HG03469 (cell line): Measurements from ENCODE around the gene PLEKHG4B.
"Not testable (repeated sequence)": the region's sequence is repeated elsewhere in the genome, so short reads cannot be mapped to it uniquely, and the experiment has no call there.

ENCODE experiments used
- ATAC-seq: cut with Tn5 transposase; IDR thresholded peaks from one replicate; pipeline ENCODE4 v1.9.1; 2021; ENCODE audit warnings: mild to moderate bottlenecking, moderate library complexity, moderate number of reproducible peaks; ENCODE audit not compliant: unreplicated experiment

PLEKHG4B gene

DNA sequence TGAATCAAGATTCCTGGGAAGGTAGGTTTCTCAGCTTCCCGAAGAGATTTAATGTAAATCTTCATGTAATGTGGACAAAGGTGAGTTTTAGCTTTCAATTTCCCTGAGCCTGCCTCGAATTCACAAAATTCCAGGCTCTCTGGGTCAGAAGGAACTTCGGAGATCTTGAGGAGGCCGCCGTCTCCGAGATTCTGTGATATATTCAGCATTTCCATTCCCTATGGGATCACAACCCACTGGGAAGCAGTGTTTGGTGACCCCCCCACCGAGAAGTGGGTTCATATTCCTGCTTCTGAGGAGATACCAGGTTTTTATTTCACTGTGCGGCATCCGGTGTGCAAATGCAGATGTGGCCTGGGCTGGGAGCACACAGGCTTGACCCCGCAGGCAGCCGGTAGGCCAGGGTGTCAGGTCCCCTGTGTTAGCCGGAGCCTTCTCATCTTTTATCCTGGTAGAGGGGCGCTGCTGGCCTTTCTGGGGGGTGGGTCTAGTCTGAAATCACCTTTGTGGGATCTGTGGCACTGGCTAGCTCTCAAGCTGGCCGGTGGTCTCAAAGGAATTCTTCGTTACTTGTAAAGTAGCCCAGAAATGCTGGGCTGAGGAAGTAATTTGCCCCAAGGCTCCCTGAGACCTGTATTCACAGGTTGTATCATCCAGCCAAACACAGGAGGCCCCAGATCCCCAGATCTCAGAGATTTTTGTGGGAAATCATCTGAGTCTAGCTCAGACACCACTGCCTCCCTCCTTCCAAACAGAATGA lies 1.4 kb downstream of the PLEKHG4B start:
- no peak for ATAC-seq

DNA sequence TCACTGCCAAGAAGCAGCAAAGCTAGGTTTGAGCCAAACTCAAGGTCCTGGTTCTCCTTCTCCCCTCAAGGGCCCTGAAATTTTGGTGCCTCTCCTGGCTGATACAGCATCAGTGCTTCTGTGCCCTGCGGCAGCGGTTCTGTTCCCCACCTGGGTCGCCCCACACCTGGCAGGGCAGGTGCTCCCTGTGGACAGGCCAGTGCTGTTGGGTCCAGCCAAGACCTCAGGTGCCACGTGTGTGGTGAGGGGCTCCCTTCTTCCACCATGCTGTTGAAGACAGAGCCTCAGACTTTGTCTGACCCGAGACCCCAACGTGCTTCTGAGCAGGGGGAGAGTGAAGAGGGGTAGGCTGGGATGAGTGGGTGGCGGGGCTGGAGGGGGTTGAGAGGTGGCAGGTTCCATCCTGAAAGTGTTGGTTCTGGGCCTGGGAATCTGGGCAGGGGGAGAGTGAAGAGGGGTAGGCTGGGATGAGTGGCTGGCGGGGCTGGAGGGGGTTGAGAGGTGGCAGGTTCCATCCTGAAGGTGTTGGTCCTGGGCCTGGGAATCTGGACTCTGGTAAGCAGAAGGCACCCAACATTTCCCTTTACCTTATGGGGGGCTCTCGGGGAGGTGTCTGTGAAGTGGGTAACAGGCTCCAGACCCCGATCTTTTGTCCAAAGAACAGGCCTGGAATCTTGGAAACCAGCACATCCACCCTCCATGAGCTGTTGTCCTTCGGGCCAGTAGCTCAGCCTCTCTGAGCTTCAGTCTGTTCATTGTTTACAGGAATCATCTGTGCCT lies 2.3 kb downstream of the PLEKHG4B start:
- no peak for ATAC-seq

DNA sequence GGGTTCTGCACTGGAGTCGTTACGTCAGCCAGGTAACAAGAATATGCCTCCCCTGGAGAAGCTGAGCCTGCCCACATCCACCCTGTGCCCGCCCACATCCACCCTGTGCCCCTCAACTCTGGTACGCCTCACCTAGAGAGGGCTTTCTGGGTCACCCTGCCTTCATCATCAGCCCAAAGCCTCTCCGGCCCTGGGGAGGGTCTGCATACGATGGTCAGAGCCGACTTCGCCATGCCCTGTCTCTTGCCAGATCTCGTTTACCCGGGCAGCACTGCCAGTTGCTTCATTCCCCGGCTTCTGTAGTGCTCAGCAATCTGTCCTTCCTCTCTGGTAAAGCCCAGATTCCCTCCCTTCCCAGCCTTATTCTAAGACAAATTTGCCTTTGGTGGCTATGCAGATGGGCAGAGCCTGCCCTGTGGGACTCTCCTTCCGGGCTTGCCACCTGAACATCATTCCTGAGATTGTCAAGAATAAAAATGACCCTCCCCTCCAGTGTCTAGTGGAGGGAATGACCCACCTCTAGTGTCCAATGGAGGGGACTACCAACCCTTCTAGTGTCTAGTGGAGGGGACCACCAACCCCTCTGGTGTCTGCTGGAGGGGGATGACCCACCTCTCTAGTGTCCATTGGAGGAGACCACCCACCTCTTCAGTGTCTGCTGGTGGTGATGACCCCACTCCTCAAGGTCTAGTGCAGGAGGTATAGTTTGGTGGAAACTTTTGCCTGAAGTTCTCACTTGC lies 3.4 kb downstream of the PLEKHG4B start:
- no peak for ATAC-seq

DNA sequence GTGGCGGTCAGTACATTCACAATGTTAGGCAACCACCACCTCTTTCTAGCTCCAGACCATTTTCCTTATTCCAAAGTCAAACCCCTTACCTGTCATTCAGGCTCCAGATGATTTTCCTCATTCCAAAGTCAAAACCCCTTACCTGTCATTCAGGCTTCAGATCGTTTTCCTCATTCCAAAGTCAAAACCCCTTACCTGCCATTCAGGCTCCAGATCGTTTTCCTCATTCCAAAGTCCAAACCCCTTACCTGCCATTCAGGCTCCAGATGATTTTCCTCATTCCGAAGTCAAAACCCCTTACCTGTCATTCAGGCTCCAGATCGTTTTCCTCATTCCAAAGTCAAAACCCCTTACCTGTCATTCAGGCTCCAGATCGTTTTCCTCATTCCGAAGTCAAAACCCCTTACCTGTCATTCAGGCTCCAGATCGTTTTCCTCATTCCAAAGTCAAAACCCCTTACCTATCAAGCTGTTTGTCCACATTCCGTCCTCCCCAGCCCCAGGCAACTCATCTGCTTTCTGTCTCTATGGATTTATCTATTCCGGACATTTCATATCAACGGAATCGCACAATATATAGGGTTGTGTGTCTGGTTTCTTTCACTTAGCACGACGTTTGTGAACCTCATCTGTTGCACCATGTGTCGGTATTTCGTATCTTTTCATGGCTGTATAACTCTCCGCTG lies 5.2 kb downstream of the PLEKHG4B start:
- no peak for ATAC-seq

DNA sequence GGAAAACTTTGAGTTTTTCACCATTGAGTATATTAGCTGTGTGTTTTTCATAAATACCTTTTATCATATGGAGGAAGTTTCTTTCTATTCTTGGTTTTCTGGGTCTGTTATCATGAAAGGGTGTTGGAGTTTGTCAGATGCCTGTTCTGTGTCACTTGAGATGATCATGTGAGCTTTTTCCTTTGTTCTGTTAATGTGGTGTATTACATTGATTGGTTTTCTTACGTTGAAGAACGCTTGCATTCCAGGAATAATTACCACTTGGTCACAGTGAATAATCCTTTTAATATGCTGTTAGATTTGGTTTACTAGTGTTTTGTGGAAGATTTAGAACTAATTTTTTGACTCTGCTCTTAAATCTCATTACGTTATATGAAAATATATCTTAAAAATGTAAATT lies 7.8 kb downstream of the PLEKHG4B start:
- ATAC-seq, result no peak

DNA sequence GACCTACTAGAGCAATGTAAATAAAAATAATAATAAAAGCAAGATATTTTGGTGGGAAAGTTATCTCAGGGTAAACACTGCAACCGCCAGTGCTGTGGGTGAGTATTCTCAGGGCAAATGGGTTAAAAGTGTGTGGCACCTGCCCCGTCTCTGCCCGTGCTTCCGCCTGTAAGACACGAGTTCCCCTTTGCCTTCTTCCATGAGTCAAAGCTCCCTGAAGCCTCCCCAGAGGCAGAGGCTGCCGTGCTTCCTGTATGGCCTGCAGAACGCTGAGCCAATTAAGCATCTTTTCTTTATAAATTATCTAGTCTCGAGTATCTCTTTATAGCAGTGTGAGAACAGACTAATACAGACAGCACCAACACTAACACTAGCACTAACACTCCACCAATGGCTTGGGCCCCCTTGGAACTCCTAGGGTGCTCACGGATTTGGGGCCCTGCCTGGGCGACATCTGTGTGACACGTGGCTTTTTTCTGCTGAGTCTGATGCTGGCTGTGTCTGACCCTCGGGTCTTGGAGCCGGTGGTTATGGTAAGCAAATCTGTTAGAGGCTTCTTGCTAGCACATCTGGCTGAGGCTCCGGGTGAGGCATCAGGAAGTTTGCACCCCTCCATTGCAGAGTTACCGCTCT lies 10.6 kb downstream of the PLEKHG4B start:
- ATAC-seq, result no peak

DNA sequence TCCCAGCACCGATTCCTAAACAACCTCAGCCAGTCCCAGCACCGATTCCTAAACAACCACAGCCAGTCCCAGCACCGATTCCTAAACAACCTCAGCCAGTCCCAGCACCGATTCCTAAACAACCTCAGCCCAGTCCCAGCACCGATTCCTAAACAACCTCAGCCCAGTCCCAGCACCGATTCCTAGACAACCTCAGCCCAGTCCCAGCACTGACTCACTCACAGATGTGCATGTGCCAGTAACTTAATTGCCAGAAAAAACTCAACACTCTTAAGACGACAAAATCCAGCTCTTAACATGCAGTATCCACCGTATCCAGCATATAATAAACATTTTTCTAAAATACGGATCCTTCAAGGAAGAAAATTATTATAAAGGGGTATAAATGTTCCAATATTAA lies 12.1 kb downstream of the PLEKHG4B start:
- ATAC-seq, result not testable (repeated sequence)

DNA sequence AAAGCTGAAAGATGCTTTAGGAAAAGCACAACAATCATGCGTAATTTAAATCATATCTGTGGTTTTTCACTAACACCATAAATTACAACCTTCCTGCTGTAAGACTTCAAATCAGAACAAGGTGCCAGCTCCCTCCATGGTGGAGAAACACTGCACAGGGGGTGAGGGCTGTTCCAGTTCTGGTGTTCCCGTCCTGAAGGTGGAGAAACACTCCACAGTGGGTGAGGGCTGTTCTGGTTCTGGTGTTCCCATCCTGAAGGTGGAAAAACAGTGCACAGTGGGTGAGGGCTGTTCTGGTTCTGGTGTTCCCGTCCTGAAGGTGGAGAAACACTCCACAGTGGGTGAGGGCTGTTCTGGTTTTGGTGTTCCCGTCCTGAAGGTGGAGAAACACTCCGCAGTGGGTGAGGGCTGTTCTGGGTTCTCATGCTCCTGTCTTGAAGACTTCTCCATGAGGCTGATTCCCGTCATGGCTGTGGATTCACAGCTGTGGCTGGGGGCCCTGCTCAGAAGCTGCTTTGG lies 12.9 kb downstream of the PLEKHG4B start:
- no peak for ATAC-seq

DNA sequence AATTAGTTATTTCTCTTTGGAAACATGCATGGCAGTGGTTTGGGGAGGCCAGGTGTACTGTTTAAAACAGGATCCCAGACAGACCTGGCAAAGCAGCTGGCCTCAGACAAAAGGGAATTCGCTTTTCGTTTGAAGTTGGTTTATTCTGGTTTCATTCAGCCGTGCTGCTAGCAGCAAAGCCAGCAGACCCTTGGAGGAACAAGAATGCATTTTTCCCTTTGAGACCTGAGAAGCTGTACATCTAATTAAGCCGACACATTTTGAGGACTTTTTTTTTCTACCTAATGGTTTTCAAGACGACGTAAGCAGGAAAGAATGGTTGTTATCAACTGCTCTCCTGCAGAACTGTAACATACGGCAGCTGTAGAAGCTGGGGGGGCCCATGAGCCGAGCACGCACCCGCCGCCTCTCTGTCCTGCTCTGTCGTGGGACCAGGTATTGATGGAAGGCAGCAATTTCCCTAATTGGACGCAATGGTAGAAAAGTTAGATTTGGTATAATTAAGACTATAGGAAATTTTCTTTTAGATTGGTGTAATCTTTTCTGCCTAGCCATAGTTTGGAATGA lies 13.6 kb downstream of the PLEKHG4B start:
- no peak for ATAC-seq

DNA sequence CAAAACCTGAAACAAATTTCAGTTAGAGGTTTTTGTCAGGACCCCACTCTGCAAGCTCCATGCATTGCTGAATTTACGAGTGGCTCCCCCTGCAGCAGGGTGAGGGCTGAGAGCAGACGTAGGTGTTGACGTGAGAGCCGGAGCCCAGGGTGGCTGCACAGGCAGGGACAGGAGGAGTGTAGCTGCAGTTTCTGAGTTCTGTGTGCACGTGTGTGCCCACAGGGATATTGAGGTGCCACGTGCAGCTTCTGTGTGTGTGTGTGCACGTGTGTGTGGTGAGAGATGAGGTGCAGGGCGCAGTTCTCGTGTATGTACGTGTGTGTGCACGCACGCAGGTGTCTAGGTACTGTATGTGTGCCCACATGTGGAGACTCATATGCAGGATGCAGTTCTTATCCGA lies 14.6 kb downstream of the PLEKHG4B start:
- no peak for ATAC-seq

DNA sequence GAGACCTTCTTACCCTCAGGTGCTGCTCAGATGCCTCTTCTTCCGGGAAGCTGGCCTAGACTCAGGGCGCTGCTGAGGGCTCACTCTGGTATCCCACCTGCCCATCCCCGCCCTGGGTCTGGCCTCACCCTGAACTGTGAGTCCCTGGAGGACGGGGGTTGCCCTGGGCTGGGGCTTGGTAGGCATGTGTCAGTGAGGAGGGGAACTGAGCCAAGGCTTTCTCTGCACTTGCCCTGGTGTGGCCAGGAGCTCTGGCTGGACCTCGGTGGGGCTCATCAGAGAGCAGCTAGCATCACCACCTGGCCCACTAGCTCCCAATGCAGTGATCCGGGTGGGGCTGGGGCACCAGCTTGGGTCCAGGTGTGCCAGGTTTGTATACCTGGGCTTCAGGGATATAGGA lies 15.6 kb downstream of the PLEKHG4B start:
- no peak for ATAC-seq

DNA sequence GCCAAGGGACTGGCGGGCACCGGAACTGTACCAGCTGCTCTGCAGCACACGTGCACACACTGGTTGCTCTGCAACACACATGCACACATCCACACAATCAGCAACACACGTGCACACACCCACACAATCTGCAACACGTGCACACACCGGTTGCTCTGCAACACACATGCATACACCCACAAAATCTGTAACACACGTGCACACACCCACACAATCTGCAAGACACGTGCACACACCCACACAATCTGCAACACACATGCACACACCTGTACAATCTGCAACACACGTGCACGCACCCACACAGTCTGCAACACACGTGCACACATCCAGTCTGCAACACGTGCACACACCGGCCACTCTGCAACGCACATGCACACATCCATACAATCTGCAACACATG lies 17.9 kb downstream of the PLEKHG4B start:
- ATAC-seq, result no peak

DNA sequence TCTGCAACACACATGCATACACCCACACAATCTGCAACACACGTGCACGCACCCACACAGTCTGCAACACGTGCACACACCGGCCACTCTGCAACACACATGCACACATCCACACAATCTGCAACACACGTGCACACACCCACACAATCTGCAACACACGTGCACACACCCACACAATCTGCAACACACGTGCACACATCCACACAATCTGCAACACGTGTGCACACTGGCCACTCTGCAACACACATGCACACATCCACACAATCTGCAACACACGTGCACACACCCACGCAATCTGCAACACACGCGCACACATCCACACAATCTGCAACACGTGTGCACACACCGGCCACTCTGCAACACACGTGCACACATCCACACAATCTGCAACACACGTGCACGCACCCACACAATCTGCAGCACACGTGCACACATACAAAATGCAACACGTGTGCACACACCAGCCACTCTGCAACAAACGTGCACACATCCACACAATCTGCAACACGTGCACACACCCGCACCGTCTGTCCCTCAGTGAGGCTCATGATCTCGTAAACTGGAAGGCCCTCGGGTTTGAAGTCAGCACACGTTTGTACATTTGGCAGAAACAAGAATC lies 18.4 kb downstream of the PLEKHG4B start:
- ATAC-seq, result no peak

DNA sequence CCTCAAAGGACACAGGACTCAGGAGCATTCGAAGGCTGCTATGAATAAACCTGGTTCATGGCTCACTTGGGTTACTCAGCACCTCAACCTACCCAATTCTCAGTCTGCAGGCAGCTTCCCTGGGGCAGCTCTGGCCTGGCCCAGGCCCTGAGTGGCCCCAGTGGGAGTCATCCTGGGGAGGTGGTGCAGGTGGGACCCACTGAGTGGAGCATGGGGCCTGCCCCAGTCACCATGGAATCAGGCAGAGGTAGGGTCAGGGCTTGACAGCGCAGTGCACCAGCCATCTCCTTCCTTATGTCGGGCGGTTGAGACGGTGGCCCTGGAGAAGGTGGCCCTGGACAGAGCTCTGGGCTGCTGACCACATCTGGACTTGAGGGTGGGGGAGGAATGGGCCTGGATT lies 19.2 kb downstream of the PLEKHG4B start:
- no peak for ATAC-seq

DNA sequence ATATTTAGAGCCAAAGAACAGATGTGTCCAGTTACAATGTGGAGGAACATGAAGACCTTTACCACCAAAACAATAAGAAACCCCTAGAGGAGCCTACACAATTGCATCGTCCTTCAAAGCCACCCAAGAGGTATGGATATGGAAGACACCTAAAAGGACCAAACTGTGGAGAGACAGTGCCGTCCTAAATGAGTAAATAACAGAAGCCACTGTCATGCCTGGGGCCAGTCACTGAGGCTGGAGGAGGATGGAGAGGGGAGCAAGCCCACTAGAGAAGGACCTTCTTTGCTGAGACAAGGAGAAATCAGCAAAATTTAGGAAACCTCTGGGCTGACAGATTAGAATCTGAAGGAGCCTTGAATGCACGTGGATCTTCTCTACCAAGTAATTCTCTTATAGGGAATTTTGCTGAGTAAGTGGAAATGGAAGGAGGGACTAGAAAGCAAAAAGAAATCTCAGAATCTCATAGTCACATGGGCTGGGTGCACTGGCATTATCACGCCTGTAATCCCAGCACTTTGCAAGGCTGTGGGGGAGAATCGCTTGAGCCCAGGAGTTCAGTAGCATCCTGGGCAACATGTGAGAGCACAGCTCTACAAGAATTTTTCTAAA lies 27.6 kb downstream of the PLEKHG4B start:
- ATAC-seq, result no peak

DNA sequence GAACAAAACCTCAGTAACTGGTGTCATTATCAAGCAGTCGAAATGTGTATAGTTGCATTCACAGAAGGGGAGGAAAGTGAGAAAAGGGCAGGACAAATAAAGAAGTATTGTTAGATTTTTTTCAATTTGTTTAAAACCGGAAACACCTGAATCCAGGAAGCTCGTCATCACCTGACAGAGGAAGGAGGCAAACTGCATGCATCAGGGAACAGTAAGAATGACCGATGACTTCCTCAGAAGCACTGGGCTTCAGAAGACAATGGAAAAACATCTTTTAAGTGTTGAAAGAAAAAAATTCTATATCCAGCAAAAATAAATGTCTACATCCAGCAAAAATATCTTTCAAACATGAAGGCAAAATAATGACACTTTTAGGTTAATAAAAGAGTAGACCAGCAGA lies 29.5 kb downstream of the PLEKHG4B start:
- ATAC-seq, result no peak

DNA sequence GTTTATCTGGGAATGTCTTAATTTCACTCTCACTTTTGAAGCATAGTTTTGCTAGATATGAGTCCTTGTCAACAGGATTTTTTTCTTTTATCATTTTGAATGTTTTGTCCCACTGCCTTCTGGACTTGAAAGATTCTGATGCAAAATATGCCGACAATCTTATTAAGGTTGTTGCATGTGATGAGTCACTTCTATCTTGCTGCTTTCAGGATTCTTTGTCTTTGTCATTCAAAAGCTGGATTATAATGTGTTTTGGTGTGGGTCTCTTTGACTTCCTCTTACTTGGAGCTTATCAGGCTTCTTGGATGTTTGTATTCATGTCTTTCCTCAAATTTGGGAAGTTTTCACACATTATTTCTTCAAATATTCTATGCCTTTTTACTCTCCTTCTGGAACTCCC lies 33.8 kb downstream of the PLEKHG4B start:
- ATAC-seq, result no peak

DNA sequence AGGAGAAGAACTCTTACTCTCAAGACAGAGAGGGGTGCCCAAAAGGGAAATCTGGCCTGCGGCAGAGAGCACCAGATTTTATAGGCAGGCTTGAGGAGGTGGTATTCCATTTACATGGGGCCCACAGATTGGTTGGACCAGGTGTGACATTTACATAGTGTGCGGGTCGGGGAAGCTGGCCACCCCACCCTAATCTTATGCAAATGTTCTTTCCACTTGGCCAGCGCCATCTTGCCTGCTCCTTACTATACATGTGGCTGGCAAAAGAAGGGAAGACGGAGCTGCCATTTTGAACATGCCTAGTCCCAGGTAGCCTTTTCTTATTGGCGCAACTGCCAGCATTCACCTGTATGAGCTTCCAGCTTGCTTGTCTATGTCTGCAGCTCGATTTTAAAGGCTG lies 34.8 kb downstream of the PLEKHG4B start:
- ATAC-seq, result no peak

DNA sequence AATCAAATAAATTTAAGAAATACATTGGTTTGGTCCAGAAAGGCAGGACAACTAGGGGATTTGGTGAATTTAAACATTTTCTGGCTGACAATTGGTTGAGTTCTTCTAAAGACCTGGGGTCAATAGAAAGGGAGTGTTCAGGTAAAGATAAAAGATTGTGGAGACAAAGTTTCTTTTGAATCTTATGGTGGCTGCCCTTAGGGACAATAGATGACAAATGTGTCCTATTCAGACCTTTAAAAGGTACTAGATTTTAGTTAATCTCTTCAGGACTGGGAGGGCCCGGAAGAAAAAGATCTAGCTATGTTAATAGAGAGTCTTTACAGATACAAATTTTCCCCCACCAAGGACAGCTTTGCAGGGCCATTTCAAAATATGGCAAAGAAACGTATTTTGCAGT lies 35.9 kb downstream of the PLEKHG4B start:
- no peak for ATAC-seq
